GM18873 (cell line): Measurements from ENCODE around the gene YY1AP1.
A peak's percentile ranks its signal among the peaks of the same experiment; 100 is the strongest.
"Not testable (repeated sequence)": the region's sequence is repeated elsewhere in the genome, so short reads cannot be mapped to it uniquely, and the experiment has no call there.

Source experiments
- ATAC-seq: cut with Tn5 transposase; IDR thresholded peaks from one replicate; pipeline ENCODE4 v1.9.1; 2021; ENCODE audit warnings: mild to moderate bottlenecking, moderate library complexity, moderate number of reproducible peaks; ENCODE audit not compliant: unreplicated experiment, low FRiP score

The YY1AP1 gene

GRCh38 chr1:155688324-155689080, at the start of gene YY1AP1:
Gene YY1AP1 (minus strand): TSS chr1:155688774. CDS start chr1:155680436, 8,338 bp downstream.
- peak; percentile 78 for ATAC-seq

- no peak for ATAC-seq
Measured at GRCh38 chr1:155729031-155729898, 40.7 kb upstream of the YY1AP1 start.

GRCh38 chr1:155725142-155725541, 36.6 kb upstream of the YY1AP1 start:
- ATAC-seq = no peak

GRCh38 chr1:155719703-155720102, 31.1 kb upstream of the YY1AP1 start:
- ATAC-seq = no peak

- not testable (repeated sequence) for ATAC-seq
Measured at GRCh38 chr1:155718524-155719115, 30.0 kb upstream of the YY1AP1 start.

GRCh38 chr1:155717041-155717440, 28.5 kb upstream of the YY1AP1 start:
- ATAC-seq = peak; percentile 60

- no peak for ATAC-seq
Measured at GRCh38 chr1:155715777-155716176, 27.2 kb upstream of the YY1AP1 start.

- not testable (repeated sequence) for ATAC-seq
Measured at GRCh38 chr1:155715056-155715455, 26.5 kb upstream of the YY1AP1 start.

GRCh38 chr1:155713075-155713474, 24.5 kb upstream of the YY1AP1 start:
- ATAC-seq = no peak

GRCh38 chr1:155712636-155713035, 24.1 kb upstream of the YY1AP1 start:
- not testable (repeated sequence) for ATAC-seq

- ATAC-seq = not testable (repeated sequence)
Measured at GRCh38 chr1:155711457-155711856, 22.9 kb upstream of the YY1AP1 start.

- ATAC-seq = no peak
Measured at GRCh38 chr1:155709391-155709790, 20.8 kb upstream of the YY1AP1 start.

GRCh38 chr1:155706139-155706538, 17.6 kb upstream of the YY1AP1 start:
- no peak for ATAC-seq

- ATAC-seq = not testable (repeated sequence)
Measured at GRCh38 chr1:155704414-155704813, 15.8 kb upstream of the YY1AP1 start.

GRCh38 chr1:155703216-155703615, 14.6 kb upstream of the YY1AP1 start:
- ATAC-seq = no peak

GRCh38 chr1:155701675-155702074, 13.1 kb upstream of the YY1AP1 start:
- not testable (repeated sequence) for ATAC-seq

GRCh38 chr1:155699062-155699461, 10.5 kb upstream of the YY1AP1 start:
- ATAC-seq = not testable (repeated sequence)

- ATAC-seq = no peak
Measured at GRCh38 chr1:155698382-155699038, 9.9 kb upstream of the YY1AP1 start.

- not testable (repeated sequence) for ATAC-seq
Measured at GRCh38 chr1:155697616-155698015, 9.0 kb upstream of the YY1AP1 start.

- no peak for ATAC-seq
Measured at GRCh38 chr1:155697046-155697445, 8.5 kb upstream of the YY1AP1 start.
